T follicular helper cell (primary cell): Measurements from ENCODE around the gene TRPM2.
"Not testable (repeated sequence)": the region's sequence is repeated elsewhere in the genome, so short reads cannot be mapped to it uniquely, and the experiment has no call there.

Source experiments
- DNase-seq: peaks from one replicate; pipeline ENCODE4 v3.0.0-alpha.2; 2020; ENCODE audit warnings: low read depth

The TRPM2 gene

DNA sequence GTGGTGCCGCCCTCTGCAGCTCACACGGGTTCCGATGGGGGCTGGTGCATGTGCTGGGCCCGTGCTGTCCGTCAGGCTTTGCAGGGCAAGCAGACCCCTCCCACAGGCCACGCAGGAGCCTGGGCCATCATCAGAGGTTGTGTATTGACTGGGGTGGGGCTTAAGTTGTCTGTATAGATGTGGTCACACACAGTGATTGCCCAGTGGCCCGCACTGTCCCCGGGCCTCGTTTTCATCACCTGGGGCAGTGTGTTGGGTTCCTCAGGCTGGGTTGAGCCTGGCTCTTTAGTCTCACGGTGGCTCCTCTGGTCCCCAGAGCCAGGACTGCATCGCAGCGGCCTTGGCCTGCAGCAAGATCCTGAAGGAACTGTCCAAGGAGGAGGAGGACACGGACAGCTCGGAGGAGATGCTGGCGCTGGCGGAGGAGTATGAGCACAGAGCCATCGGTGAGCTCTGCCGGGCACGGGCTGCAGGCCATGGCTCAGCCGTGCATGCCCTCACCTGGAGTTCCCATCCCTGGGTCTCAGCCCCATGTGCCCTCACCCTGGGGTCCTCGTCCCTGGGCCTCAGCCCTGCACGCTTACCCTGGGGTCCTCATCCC is 44.1 kb downstream of the TRPM2 start:
- no peak for DNase-seq

- no peak for DNase-seq
Observed at GRCh38 chr21:44398499-44398898, 45.1 kb downstream of the TRPM2 start.

DNA sequence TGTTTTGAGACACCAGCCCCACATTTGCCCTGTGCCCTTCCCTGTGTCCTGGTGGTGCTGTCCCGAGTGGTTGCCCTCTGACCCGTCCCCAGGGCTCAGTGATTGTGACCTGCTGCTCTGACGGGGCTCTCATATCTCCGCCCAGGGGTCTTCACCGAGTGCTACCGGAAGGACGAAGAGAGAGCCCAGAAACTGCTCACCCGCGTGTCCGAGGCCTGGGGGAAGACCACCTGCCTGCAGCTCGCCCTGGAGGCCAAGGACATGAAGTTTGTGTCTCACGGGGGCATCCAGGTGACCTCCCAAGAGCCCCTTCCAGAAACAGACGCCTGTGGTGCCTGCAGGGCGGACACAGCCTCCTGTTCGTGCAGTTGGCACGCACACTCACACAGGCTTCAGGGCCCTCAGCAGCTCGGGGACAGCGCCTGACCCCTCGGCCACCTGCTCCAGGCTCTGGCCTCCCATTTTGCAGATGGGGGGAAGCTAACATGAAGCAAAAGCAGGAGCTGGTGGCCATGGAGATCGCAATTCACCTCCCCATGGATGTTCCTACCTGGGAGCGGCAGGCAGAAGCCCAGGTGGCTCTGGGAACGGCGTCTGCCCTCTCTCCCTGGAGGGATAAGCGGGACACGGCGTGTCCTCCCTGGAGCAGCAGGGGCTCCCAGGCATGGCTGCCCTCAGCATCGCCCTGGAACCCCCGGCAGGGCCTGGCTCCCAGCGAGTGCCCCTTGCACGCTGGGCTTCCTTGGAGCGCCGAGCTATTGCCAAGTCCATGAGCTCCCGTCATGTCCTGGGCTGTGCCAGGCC is 45.9 kb downstream of the TRPM2 start:
- DNase-seq = no peak

DNA sequence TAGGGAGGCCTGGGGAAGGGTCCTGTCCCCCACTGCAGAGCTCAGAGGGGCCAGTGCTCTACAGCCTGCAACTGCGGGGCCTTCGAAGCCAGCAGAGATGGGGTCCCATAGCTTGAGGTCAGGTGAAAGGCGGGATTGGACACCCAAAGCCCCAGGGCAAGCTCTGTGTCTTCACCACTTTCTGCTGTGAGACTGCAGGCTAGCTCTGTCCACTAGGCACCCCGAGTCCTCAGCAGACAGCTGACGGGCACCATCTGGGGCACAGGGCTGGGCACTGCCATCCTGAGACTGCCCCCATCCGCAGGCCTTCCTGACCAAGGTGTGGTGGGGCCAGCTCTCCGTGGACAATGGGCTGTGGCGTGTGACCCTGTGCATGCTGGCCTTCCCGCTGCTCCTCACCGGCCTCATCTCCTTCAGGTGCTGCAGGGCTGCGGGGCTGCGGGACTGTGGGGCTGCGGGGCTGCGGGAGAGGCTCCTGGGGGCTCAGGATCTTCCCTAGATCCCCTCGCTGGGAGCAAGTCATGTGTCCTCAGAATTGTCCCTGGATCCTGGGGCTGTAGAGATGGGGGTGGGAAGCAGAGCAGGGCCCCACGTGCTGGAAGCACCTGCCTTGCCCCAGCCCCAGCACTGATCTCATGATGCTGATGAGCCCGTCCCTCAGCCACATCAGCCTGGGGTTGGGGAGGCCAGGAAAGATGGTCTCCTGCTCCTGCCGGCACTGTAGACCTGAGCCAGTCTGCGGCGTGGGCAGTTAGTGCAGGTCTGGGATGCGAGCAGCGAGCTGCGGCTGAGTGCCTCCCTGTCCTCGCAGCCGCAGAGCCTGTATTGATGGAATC is 46.8 kb downstream of the TRPM2 start:
- DNase-seq = no peak

DNA sequence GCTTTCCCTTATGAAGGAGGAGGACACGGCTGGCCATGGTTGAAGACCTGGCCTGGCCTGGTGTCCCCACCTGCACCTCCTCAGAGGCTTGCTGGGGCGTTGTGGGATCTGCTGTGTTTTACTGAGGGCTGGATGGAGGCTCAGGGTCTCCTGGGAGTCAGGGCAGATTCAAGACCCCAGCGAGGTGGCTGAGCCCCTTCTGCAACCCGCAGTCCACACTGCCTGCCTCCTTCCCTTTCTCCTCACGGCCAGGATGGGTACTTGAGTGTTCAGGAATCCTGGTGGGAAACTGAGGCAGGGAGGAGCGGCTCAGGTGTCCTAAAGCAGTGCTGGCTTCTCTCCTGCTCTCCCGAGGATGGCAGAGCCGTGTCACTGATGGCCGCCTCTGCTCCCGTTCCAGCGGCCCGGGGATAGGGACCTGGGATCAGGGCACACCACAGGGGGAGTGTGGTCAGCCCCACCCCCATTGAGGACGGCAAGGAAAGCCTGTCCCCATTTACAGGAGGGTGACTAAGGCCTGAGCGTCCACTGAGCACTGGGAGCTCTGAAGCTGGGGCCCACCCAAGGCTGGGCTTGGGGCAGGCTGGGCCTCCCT is 47.5 kb downstream of the TRPM2 start:
- DNase-seq = no peak

DNA sequence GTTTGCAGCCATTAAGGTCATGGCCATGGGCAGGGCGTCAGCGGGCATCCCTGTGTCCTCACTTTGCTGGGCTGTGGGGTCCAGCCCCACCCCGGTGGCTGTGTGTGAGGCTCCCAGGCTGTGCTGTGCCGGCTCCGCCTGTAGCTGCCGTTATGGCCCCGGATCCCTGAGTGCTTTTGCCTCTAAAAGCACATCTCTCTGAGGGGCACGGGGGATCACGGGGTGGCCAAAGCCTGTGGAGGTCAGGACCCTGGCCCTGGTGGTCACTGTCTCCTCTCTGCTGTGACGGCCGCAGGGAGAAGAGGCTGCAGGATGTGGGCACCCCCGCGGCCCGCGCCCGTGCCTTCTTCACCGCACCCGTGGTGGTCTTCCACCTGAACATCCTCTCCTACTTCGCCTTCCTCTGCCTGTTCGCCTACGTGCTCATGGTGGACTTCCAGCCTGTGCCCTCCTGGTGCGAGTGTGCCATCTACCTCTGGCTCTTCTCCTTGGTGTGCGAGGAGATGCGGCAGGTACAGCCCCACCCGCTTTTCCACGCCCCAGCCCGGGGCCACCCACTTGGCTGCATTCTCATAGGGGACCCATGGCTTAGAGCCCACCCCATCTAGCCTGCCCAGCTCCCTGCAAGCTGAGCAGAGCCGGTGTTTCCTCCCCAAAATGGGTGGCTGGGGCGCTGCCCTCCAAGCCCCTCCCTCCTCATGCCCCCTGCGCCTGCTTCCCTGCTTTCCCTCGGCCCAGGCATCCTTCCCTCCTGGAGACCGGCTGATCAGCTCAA is 48.2 kb downstream of the TRPM2 start:
- no peak for DNase-seq

DNA sequence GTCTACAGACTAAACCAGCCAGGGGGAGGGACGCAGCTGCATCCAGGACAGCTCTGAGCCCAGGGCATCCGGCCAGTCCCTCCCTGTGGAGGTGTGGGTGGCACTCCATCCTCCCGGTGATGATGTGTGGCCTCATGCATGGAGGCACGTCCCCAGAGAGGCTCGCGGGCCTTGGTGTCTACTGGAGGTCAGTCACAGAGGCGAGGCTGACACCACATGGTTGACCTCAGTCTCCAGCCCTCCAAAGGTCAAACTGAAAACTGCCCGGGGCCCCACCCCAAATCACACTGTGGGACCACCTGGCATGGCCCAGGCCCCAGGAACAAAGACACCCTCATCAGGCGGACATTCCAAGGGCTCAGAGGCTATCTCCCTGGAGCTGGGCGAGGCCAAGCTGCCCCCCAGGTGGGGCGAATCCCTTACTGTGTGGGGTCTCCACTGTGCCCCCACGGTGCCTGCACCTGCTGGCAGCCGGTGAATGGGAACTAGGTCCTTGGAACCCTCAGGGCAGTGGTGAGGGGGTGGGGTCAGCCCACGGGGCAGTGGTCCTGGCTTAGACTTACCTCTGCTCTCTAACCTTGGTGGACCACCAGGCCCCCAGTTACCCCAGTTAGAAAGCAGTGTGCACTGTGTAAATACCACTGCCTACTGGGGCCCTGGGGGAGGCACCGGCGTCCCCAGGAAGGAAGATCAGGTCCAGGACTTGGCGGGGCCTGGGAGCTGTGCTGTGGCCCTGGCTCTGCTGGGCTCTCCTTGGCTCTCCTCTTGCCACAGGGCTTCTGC is 49.1 kb downstream of the TRPM2 start:
- no peak for DNase-seq

GRCh38 chr21:44403106-44404020 is 49.9 kb downstream of the TRPM2 start:
- no peak for DNase-seq

GRCh38 chr21:44404482-44404881 is 51.1 kb downstream of the TRPM2 start:
- not testable (repeated sequence) for DNase-seq

DNA sequence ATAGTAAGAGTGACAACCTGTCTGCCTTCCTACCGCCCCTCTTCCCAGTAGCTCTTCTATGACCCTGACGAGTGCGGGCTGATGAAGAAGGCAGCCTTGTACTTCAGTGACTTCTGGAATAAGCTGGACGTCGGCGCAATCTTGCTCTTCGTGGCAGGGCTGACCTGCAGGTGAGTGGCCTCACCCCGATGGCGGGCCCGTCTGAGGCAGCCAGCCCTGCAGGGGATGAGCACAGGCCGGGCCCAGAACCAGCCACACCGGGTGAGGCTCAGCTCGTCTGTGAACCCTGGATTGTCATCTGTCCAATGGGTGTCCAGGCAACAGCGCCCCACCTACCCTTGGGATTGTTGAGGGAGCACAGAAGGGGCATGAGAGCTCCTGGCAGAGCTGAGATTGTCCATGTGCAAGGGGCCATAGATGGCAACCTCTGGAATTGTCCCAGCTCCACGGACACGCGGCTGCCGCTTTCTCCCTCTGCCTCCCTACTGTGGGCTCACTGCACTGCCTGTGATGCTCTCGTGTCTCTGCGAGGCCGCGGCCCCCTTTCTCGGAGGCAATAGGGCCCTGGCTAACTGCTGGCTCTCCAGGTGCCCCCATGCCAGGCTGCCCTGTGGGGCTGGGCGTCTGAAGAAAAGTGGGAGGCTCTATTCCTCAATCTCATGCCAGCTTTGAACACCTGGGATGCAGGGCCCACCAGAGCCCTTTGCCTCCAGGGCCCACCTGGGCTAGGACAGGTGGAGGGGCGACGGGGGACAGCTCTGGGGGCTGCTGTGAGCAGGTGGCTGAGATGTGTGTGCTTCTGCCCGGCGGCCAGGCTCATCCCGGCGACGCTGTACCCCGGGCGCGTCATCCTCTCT is 51.9 kb downstream of the TRPM2 start:
- no peak for DNase-seq

DNA sequence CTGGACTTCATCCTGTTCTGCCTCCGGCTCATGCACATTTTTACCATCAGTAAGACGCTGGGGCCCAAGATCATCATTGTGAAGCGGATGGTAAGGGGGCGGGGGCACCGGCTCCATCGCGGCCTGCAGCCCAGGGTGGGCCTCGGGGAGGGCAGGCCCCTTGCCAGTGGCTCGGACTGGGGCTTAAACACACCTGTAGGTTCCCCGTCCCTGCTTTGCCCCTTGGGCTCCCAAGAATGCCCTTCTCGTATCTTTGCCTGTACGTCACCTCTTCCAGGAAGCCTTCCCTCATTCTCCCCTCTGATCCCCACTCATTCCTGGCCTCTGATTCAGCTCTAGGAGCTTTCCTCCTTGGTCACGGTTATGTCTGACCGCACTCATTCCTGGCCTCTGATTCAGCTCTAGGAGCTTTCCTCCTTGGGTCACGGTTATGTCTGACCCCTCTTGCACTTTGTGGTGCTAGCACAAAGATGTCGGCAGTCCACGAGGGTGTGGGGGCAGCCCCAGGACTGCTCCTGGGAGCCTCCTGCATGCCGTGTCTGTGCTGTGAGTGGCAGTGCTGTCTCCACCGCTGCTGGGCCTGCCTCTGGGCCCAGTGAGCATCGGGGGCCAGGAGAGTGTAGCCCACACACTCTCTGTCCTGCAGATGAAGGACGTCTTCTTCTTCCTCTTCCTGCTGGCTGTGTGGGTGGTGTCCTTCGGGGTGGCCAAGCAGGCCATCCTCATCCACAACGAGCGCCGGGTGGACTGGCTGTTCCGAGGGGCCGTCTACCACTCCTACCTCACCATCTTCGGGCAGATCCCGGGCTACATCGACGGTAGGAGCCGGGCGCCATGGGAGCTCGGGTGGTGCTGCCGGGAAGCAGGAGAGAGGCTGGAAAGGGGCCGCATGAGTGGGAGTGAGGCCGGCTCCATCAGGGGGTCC is 52.8 kb downstream of the TRPM2 start:
- no peak for DNase-seq

GRCh38 chr21:44406953-44407352 is 53.5 kb downstream of the TRPM2 start:
- DNase-seq = no peak

DNA sequence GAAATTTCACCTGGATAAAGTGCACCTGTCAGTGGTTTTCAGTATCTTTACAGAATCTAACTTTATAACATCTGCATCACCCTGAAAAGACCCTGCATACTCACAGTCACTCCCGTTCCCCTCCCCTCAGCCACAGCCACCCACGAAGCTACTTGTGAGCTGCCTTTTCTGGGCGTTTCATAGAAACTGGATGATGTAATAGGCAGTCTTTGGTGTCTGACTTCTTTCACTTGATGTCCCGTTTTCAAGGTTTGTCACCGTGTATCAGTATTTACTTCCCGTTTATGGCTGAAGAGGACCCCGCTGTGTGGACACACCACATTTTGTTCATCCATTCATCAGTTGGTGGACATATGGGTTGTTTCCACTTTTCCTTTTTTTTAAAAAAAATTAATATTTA is 54.1 kb downstream of the TRPM2 start:
- DNase-seq = no peak

GRCh38 chr21:44408226-44408625 is 54.8 kb downstream of the TRPM2 start:
- DNase-seq = no peak

- no peak for DNase-seq
Observed at GRCh38 chr21:44413566-44414290, 60.3 kb downstream of the TRPM2 start.

- DNase-seq = no peak
Observed at GRCh38 chr21:44414291-44415072, 61.1 kb downstream of the TRPM2 start.
